ENCODE data around the gene NHS. TPM values are rescaled to one million over a fixed set of nuclear protein-coding genes. Genes with fewer than 3 reads are reported as not detected.

Gene NHS
- total RNA-seq, 4 donors from 2014 or later = 6.9 to 16.9 (median 9.9) TPM

- 0 to 2% methylated on average over 9 to 21 of the region's 46 CpGs for WGBS, 2 donors
- peak overlapping the region in 2 of 3 donors; percentile 39 to 44 for H3K4me3 ChIP-seq (replicated peaks in 1 of 3)
- H3K4me1 ChIP-seq = peaks cover 0 to 3% of the 10 kb centered on the region in 2 donors
- H3K36me3 ChIP-seq = no peaks in the 10 kb centered on the region
- TF ChIP-seq CTCF (IDR thresholded peaks at IDR 0.05) = no peak
- peak in 1 of 2 donors; percentile 22 for TF ChIP-seq POLR2A (IDR thresholded peaks at IDR 0.05)
- intact Hi-C loops (cut with DNase I) = loop anchor here (5.0 kb wide), 1 partner anchor 145 kb away; no protein-coding TSS in a partner anchor
- H3K27ac ChIP-seq = no peak overlapping the region
- no peaks in the 10 kb centered on the region for H3K27me3 ChIP-seq
- H3K9me3 ChIP-seq = no peaks in the 10 kb centered on the region
- peak; percentile 32 to 48 for DNase-seq
Observed at GRCh38 chrX:17377091-17377717, 2.2 kb downstream of the NHS start.

- Histone ChIP-seq H3K27me3 (no peaks in the 10 kb centered on the region), H3K4me1 (peaks cover 0 to 3% of the 10 kb centered on the region in 2 donors), H3K27ac (no peak overlapping the region), H3K9me3 (no peaks in the 10 kb centered on the region), H3K4me3 (replicated peaks in 1 of 3) (peak overlapping the region in 1 of 3 donors; percentile 44), H3K36me3 (no peaks in the 10 kb centered on the region)
- no peak for DNase-seq
- TF ChIP-seq POLR2A (IDR thresholded peaks at IDR 0.05) = no peak
- 16 to 44% methylated on average over 3 to 9 of the region's 9 CpGs for WGBS, 2 donors
- intact Hi-C loops (cut with DNase I) = loop anchor here (5.0 kb wide), 1 partner anchor 145 kb away; no protein-coding TSS in a partner anchor
Observed at GRCh38 chrX:17377795-17378194, 2.8 kb downstream of the NHS start.

GRCh38 chrX:17380221-17380620 is 5.2 kb downstream of the NHS start:
- 93 to 98% methylated on average over 7 to 9 of the region's 9 CpGs for WGBS, 2 donors
- DNase-seq = no peak
- no peaks in the 10 kb centered on the region for H3K9me3 ChIP-seq
- H3K4me1 ChIP-seq = peaks cover 0 to 3% of the 10 kb centered on the region in 2 donors
- no peak overlapping the region for H3K4me3 ChIP-seq (replicated peaks in 1 of 3)
- H3K27me3 ChIP-seq = no peaks in the 10 kb centered on the region
- intact Hi-C loops (cut with DNase I) = no loop called here
- no peak overlapping the region for H3K27ac ChIP-seq
- H3K36me3 ChIP-seq = no peaks in the 10 kb centered on the region
- no peak for TF ChIP-seq POLR2A (IDR thresholded peaks at IDR 0.05)
- TF ChIP-seq CTCF (IDR thresholded peaks at IDR 0.05) = no peak

- intact Hi-C loops (cut with DNase I) = no loop called here
- WGBS, 2 donors = 87 to 91% methylated on average over 5 of the region's 5 CpGs
- TF ChIP-seq CTCF (IDR thresholded peaks at IDR 0.05) (no peak), POLR2A (IDR thresholded peaks at IDR 0.05) (no peak)
- no peaks in the 10 kb centered on the region for H3K9me3 ChIP-seq
- no peak overlapping the region for H3K27ac ChIP-seq
- no peaks in the 10 kb centered on the region for H3K27me3 ChIP-seq
- no peaks in the 10 kb centered on the region for H3K4me1 ChIP-seq
- no peak for DNase-seq
- H3K4me3 ChIP-seq (replicated peaks in 1 of 3) = no peak overlapping the region
- H3K36me3 ChIP-seq = no peaks in the 10 kb centered on the region
Observed at GRCh38 chrX:17390419-17390850, 15.4 kb downstream of the NHS start.

GRCh38 chrX:17395154-17395553 is 20.2 kb downstream of the NHS start:
- intact Hi-C loops (cut with DNase I) = no loop called here
- Histone ChIP-seq H3K4me3 (replicated peaks in 1 of 3) (no peak overlapping the region), H3K27me3 (no peaks in the 10 kb centered on the region), H3K36me3 (no peaks in the 10 kb centered on the region), H3K4me1 (no peaks in the 10 kb centered on the region), H3K27ac (no peak overlapping the region), H3K9me3 (no peaks in the 10 kb centered on the region)
- no peak for DNase-seq
- 73 to 88% methylated on average over 1 of the region's 1 CpG for WGBS, 2 donors
- TF ChIP-seq CTCF (IDR thresholded peaks at IDR 0.05) = no peak
- no peak for TF ChIP-seq POLR2A (IDR thresholded peaks at IDR 0.05)

Data from thyroid gland (tissue), 4 donors.